ENCODE measurements around the gene POT1. TPM values are rescaled to one million over a fixed set of nuclear protein-coding genes. Genes with fewer than 3 reads are reported as not detected.
"Not testable (repeated sequence)": the region's sequence is repeated elsewhere in the genome, so short reads cannot be mapped to it uniquely, and the experiment has no call there.

POT1 gene
- total and polyA plus RNA-seq, 2 of the 13 experiments (the other 11 are each of a cell fraction or from before 2014, with no cell fraction given): 21.7 to 23.4 TPM

- TF ChIP-seq AHDC1 (CRISPR knock-in tag; IDR thresholded peaks at IDR 0.05; ENCODE audit: borderline replicate concordance) (no peak), NR0B2 (CRISPR knock-in tag; IDR thresholded peaks at IDR 0.05) (no peak; the same call in 1 of the 2 replicates), BCL6 (CRISPR knock-in tag; IDR thresholded peaks at IDR 0.05) (peak; percentile 25; the same call in 1 of the 2 replicates), ZNF251 (CRISPR knock-in tag; IDR thresholded peaks at IDR 0.05) (no peak), ZNF12 (CRISPR knock-in tag; IDR thresholded peaks at IDR 0.05) (no peak)
Observed at GRCh38 chr7:124929467-124930172, at the start of gene POT1 (continued).

- H3K27me3 ChIP-seq (ENCODE audit: control insufficient read depth in 1 of 2, insufficient read depth in 2 of 2, low read length in 2 of 2); H3K27ac ChIP-seq (ENCODE audit: extremely low read length, insufficient read depth, low read length); H3K9me3 ChIP-seq (ENCODE audit: low read length); DNase-seq (ENCODE audit: low spot score); H3K4me2 ChIP-seq (ENCODE audit: low read depth, low read length); H4K20me1 ChIP-seq (ENCODE audit: insufficient read depth, low read length); CTCF ChIA-PET (ENCODE audit: low intra/inter-chr PET ratio, low total read pairs); in situ Hi-C loops (cut with HindIII; ENCODE audit: extremely low pct_ligation_motif_present, low pct_unique_long_range_greater_than_20kb); H2AFZ ChIP-seq (ENCODE audit: low read length); H3K4me3 ChIP-seq (replicated peaks in 1 of 3; ENCODE audit: insufficient read depth in 1 of 3, low read depth in 2 of 3, low read length in 3 of 3); H3K79me2 ChIP-seq (ENCODE audit: insufficient read depth, low read length); FAIRE-seq; POLR2A ChIA-PET; H3K4me1 ChIP-seq (ENCODE audit: insufficient read depth, low read length); H3K36me3 ChIP-seq (replicated peaks in 1 of 2; ENCODE audit: control insufficient read depth in 1 of 2, insufficient read depth in 2 of 2, low read length in 2 of 2); BruUV-seq (replicated peaks); intact Hi-C loops (cut with micrococcal nuclease; ENCODE audit: unreplicated experiment); H3K9ac ChIP-seq (ENCODE audit: insufficient read depth, low read depth, low read length); ATAC-seq: not testable (repeated sequence)
- WGBS (ENCODE audit: low lambda C conversion rate): 4% methylated on average over 3 of the region's 3 CpGs
Observed at GRCh38 chr7:124975131-124975530, 45.5 kb upstream of the POT1 start.

All from HepG2 (cell line).